ENCODE results near the gene TLK1.

DNA sequence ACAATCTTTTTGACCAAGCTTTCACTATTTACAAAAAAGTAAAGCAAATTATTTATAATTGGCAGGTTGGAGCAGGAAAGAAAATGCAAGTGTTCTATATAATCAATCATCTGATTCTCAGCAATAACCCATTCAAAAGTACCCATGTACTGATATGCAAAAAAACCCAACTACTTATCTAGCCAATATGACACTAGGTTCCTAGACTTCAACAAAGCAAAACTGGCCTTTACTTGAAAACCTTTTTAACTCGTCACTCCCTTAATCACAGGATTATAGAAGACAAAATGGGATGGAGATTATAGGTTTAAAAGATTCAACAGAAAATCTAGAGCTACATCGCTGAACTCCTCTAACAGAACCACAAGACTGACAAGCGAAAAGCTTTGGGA, 3.6 kb downstream of the TLK1 start:
- TF ChIP-seq, protein P1, sequence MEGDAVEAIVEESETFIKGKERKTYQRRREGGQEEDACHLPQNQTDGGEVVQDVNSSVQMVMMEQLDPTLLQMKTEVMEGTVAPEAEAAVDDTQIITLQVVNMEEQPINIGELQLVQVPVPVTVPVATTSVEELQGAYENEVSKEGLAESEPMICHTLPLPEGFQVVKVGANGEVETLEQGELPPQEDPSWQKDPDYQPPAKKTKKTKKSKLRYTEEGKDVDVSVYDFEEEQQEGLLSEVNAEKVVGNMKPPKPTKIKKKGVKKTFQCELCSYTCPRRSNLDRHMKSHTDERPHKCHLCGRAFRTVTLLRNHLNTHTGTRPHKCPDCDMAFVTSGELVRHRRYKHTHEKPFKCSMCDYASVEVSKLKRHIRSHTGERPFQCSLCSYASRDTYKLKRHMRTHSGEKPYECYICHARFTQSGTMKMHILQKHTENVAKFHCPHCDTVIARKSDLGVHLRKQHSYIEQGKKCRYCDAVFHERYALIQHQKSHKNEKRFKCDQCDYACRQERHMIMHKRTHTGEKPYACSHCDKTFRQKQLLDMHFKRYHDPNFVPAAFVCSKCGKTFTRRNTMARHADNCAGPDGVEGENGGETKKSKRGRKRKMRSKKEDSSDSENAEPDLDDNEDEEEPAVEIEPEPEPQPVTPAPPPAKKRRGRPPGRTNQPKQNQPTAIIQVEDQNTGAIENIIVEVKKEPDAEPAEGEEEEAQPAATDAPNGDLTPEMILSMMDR (IDR thresholded peaks at IDR 0.05) = no peak
- TF ChIP-seq POLR2A (IDR thresholded peaks at IDR 0.05) = no peak
